Measurements from ENCODE around the gene SGCA. TPM values are rescaled to one million over a fixed set of nuclear protein-coding genes. Genes with fewer than 3 reads are reported as not detected.

SGCA gene
- total RNA-seq, 1 experiment from 2014 or later, result not detected

- no peak for DNase-seq (ENCODE audit: low read depth)
These were observed 16.8 kb upstream of the SGCA start for GRCh38 chr17:50149091-50149416.

GRCh38 chr17:50149417-50150353 is 16.1 kb upstream of the SGCA start:
- DNase-seq (ENCODE audit: low read depth), result peak; percentile 65

GRCh38 chr17:50150354-50151040 is 15.3 kb upstream of the SGCA start, which contains the start of gene PPP1R9B:
Gene PPP1R9B (minus strand): TSS chr17:50150677. CDS start chr17:50150513, 164 bp downstream.
- DNase-seq (ENCODE audit: low read depth), result no peak

GRCh38 chr17:50151041-50151936 is 14.5 kb upstream of the SGCA start:
- peak; percentile 93 for DNase-seq (ENCODE audit: low read depth)

- DNase-seq (ENCODE audit: low read depth), result peak; percentile 94
These were observed 13.8 kb upstream of the SGCA start for GRCh38 chr17:50151937-50152547.

GRCh38 chr17:50152736-50153135 is 13.1 kb upstream of the SGCA start:
- no peak for DNase-seq (ENCODE audit: low read depth)

- DNase-seq (ENCODE audit: low read depth), result peak; percentile 92
These were observed 11.9 kb upstream of the SGCA start for GRCh38 chr17:50153650-50154575.

GRCh38 chr17:50154604-50155003 is 11.2 kb upstream of the SGCA start:
- no peak for DNase-seq (ENCODE audit: low read depth)

GRCh38 chr17:50155115-50155819 is 10.5 kb upstream of the SGCA start:
- DNase-seq (ENCODE audit: low read depth), result no peak

GRCh38 chr17:50157891-50158290 is 7.9 kb upstream of the SGCA start:
- no peak for DNase-seq (ENCODE audit: low read depth)

GRCh38 chr17:50161023-50161910 is 4.5 kb upstream of the SGCA start:
- peak; percentile 84 for DNase-seq (ENCODE audit: low read depth)

GRCh38 chr17:50161911-50162288 is 3.9 kb upstream of the SGCA start:
- no peak for DNase-seq (ENCODE audit: low read depth)

GRCh38 chr17:50162466-50163254 is 3.1 kb upstream of the SGCA start:
- DNase-seq (ENCODE audit: low read depth), result no peak

GRCh38 chr17:50163843-50164696 is 1.7 kb upstream of the SGCA start:
- no peak for DNase-seq (ENCODE audit: low read depth)

- DNase-seq (ENCODE audit: low read depth), result no peak
These were observed 1.2 kb upstream of the SGCA start for GRCh38 chr17:50164697-50164988.

GRCh38 chr17:50165066-50165465 is 739 bp upstream of the SGCA start:
- DNase-seq (ENCODE audit: low read depth), result no peak

GRCh38 chr17:50165466-50165865 is 339 bp upstream of the SGCA start:
- no peak for DNase-seq (ENCODE audit: low read depth)

Data from M059J (cell line).